ENCODE data around the gene ACOX3.
A peak's percentile ranks its signal among the peaks of the same experiment; 100 is the strongest.

The ACOX3 gene

GRCh38 chr4:8396762-8397406, 43.6 kb downstream of the ACOX3 start:
- H3K27ac ChIP-seq = no peak overlapping the region
- peaks cover 7% of the 10 kb centered on the region for H3K36me3 ChIP-seq
- no peaks in the 10 kb centered on the region for H3K27me3 ChIP-seq
- TF ChIP-seq, protein P1, sequence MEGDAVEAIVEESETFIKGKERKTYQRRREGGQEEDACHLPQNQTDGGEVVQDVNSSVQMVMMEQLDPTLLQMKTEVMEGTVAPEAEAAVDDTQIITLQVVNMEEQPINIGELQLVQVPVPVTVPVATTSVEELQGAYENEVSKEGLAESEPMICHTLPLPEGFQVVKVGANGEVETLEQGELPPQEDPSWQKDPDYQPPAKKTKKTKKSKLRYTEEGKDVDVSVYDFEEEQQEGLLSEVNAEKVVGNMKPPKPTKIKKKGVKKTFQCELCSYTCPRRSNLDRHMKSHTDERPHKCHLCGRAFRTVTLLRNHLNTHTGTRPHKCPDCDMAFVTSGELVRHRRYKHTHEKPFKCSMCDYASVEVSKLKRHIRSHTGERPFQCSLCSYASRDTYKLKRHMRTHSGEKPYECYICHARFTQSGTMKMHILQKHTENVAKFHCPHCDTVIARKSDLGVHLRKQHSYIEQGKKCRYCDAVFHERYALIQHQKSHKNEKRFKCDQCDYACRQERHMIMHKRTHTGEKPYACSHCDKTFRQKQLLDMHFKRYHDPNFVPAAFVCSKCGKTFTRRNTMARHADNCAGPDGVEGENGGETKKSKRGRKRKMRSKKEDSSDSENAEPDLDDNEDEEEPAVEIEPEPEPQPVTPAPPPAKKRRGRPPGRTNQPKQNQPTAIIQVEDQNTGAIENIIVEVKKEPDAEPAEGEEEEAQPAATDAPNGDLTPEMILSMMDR (IDR thresholded peaks at IDR 0.05) = no peak
- no peak overlapping the region for H3K4me3 ChIP-seq (ENCODE audit: low read depth in 1 of 2, low read length in 1 of 2)
- H3K4me1 ChIP-seq (ENCODE audit: control insufficient read depth in 1 of 2, insufficient read depth in 1 of 2, low read depth in 1 of 2, low read length in 1 of 2) = peaks cover 37 to 56% of the 10 kb centered on the region in 2 experiments
- no peaks in the 10 kb centered on the region for H3K9me3 ChIP-seq

DNA sequence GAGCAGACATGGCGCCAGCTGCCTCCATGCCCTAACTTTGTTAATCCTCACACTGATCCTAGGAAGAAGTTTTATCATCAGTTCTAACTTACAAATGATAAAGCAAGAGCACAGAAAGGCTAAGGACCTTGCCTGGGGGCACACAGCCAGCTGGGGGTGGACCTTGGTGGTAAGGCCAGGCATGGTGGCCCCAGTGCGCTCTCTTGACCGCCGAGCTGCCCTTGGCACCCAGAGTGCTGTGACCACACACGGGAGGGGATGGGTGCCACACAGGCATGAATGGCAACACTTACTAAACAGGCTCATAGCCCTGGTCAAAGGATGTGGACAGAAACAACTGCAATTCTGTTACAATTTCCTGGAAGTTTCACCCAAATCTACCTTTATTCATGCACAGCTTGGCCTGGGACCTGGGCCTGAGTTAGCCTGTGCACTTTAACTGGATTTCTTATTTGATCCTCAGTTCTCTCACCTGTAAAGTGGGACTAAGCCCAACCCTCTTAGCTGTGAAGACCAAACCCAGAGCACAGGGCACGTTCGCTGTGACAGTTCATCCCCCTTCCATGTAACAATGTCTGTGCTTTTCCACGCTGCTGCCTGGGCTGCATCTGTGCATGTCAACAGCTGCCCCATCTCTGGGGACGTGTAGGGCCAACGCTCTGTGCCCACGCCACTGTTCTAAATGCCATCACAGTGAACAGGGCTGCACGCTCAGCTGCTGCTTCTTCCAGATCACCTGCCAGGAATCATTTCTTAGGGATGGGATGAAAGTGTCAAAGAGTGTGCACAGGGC, 44.8 kb downstream of the ACOX3 start:
- H3K4me1 ChIP-seq (ENCODE audit: control insufficient read depth in 1 of 2, insufficient read depth in 1 of 2, low read depth in 1 of 2, low read length in 1 of 2) = peaks cover 29 to 45% of the 10 kb centered on the region in 2 experiments
- TF ChIP-seq, protein P1 (IDR thresholded peaks at IDR 0.05) = no peak
- H3K36me3 ChIP-seq = peaks cover 15% of the 10 kb centered on the region
- no peaks in the 10 kb centered on the region for H3K9me3 ChIP-seq
- H3K27me3 ChIP-seq = no peaks in the 10 kb centered on the region
- H3K4me3 ChIP-seq (ENCODE audit: low read depth in 1 of 2, low read length in 1 of 2) = no peak overlapping the region
- H3K27ac ChIP-seq = peak overlapping the region; percentile 65

DNA sequence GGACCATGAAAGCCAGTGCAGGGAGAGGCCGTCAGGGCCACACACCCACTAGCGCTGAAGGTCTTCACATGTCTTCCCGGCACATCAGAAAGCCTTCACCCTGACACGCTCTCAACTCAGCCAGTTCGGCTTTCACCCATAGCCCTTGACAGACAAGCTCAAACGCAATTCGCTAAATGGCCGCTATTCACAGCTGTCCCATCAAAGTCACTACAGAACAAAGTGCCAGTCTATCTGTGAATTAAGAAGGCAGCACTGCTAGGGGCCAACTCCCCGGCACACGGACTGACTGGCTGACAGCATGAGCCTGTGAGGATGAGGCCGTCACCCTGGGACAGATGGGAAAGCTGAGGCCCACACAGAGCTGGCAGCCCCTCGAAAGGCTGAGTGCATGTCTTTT, 45.7 kb downstream of the ACOX3 start:
- H3K4me3 ChIP-seq (ENCODE audit: low read depth in 1 of 2, low read length in 1 of 2) = no peak overlapping the region
- H3K27ac ChIP-seq = no peak overlapping the region
- no peaks in the 10 kb centered on the region for H3K27me3 ChIP-seq
- TF ChIP-seq, protein P1 (IDR thresholded peaks at IDR 0.05) = no peak
- no peaks in the 10 kb centered on the region for H3K9me3 ChIP-seq
- peaks cover 29 to 45% of the 10 kb centered on the region in 2 experiments for H3K4me1 ChIP-seq (ENCODE audit: control insufficient read depth in 1 of 2, insufficient read depth in 1 of 2, low read depth in 1 of 2, low read length in 1 of 2)
- peaks cover 17% of the 10 kb centered on the region for H3K36me3 ChIP-seq

DNA sequence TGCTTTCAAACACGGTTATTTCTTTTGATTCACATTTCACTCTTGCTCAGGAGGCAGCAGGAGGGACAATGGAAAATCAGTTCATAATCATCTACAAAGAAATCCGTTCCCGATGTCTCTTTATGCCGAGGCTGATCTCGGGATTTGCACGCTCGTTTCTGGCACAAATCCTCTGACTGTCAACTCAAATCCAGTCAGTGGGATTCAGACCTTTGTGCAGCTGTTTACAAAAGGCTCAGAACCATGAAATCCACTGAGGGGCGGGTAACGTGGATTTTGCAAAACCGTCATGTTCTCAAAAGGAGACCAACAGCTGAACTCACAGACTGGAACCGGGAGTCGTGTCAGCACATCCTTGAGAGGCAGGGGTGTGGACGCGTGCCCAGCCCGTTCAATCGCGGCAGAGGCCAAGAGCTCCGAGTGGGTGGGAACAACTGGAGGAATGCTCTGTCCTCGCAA, 46.4 kb downstream of the ACOX3 start:
- TF ChIP-seq, protein P1 (IDR thresholded peaks at IDR 0.05) = no peak
- H3K36me3 ChIP-seq = peaks cover 22% of the 10 kb centered on the region
- H3K27ac ChIP-seq = no peak overlapping the region
- H3K9me3 ChIP-seq = no peaks in the 10 kb centered on the region
- H3K27me3 ChIP-seq = no peaks in the 10 kb centered on the region
- H3K4me3 ChIP-seq (ENCODE audit: low read depth in 1 of 2, low read length in 1 of 2) = no peak overlapping the region
- peaks cover 28 to 43% of the 10 kb centered on the region in 2 experiments for H3K4me1 ChIP-seq (ENCODE audit: control insufficient read depth in 1 of 2, insufficient read depth in 1 of 2, low read depth in 1 of 2, low read length in 1 of 2)

- TF ChIP-seq, protein P1 (IDR thresholded peaks at IDR 0.05) = no peak
- peaks cover 27% of the 10 kb centered on the region for H3K36me3 ChIP-seq
- H3K27ac ChIP-seq = no peak overlapping the region
- H3K4me3 ChIP-seq (ENCODE audit: low read depth in 1 of 2, low read length in 1 of 2) = no peak overlapping the region
- no peaks in the 10 kb centered on the region for H3K9me3 ChIP-seq
- H3K4me1 ChIP-seq (ENCODE audit: control insufficient read depth in 1 of 2, insufficient read depth in 1 of 2, low read depth in 1 of 2, low read length in 1 of 2) = peaks cover 24 to 38% of the 10 kb centered on the region in 2 experiments
- no peaks in the 10 kb centered on the region for H3K27me3 ChIP-seq
Measured at GRCh38 chr4:8393593-8394038, 46.9 kb downstream of the ACOX3 start.

All from neutrophil (primary cell).